Measurements from ENCODE around the gene CCNB1IP1. TPM values are rescaled to one million over a fixed set of nuclear protein-coding genes. Genes with fewer than 3 reads are reported as not detected.

CCNB1IP1 gene
- total and polyA plus RNA-seq, 2 of the 8 experiments (the other 6 are each of a cell fraction or from before 2014, with no cell fraction given) = 173 to 277 TPM

DNA sequence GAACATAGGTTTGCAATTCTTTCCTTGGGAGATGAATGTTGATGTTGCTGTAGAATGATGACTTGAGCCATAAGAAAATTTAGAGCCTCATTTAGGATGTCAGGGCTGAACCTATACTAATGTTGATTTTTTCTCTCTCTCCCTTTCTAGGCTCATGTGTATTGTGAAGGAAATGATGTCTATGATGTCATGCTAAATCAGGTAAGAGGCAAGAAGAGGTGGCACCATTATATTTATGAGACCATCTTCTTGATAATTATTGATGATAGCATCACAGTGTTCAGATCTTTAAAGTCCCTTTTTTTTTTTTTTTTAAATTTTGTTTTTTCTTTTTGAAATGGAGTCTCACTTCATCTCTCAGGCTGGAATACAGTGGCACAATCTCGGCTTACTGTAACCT, 13.6 kb upstream of the CCNB1IP1 start:
- no peaks in the 10 kb centered on the region for H3K9me3 ChIP-seq (ENCODE audit: insufficient read depth in 2 of 2, low read depth in 1 of 2, low read length in 1 of 2)
- H3K4me3 ChIP-seq (ENCODE audit: extremely low read depth in 1 of 4, insufficient read depth in 2 of 4, low read depth in 3 of 4, low read length in 4 of 4) = no peak overlapping the region
- no peaks in the 10 kb centered on the region for H4K20me1 ChIP-seq (replicated peaks in 1 of 2; ENCODE audit: control insufficient read depth in 1 of 2, insufficient read depth in 2 of 2, low read length in 2 of 2)
- H3K14ac ChIP-seq (ENCODE audit: insufficient read length) = no peak overlapping the region
- no peak overlapping the region for H3K4me2 ChIP-seq (ENCODE audit: insufficient read depth in 1 of 2, low read depth in 2 of 2, low read length in 2 of 2)
- H3K4ac ChIP-seq (replicated peaks; ENCODE audit: insufficient read length, low read depth, low read length) = no peak overlapping the region
- peaks cover 0 to 15% of the 10 kb centered on the region in 2 experiments; a peak in 2 of 4 replicates for H3K79me2 ChIP-seq (ENCODE audit: control insufficient read depth in 1 of 2, insufficient read depth in 2 of 2, low read length in 2 of 2)
- H3K23ac ChIP-seq (ENCODE audit: insufficient read length) = no peak overlapping the region
- DNase-seq (ENCODE audit: low read depth in 1 of 2, low spot score in 2 of 2) = no peak
- H3K18ac ChIP-seq (ENCODE audit: extremely low read depth, low read length) = no peak overlapping the region
- no peak overlapping the region for H2BK15ac ChIP-seq (ENCODE audit: low read length)
- H4K91ac ChIP-seq (replicated peaks; ENCODE audit: insufficient read length, low read length) = no peak overlapping the region
- H3K9ac ChIP-seq (replicated peaks in 1 of 4; ENCODE audit: extremely low read depth in 1 of 4, low read depth in 3 of 4, low read length in 3 of 4) = no peak overlapping the region
- CTCF ChIA-PET (ENCODE audit: partially characterized antibody) = interaction anchor here (1.1 kb wide), 1 partner anchor 266 kb away, joined by 4 read pairs; no protein-coding TSS in a partner anchor
- H4K5ac ChIP-seq (ENCODE audit: insufficient read length, low read depth, low read length) = no peak overlapping the region
- H3K56ac ChIP-seq (replicated peaks; ENCODE audit: insufficient read length, low read depth, low read length) = no peak overlapping the region
- H2BK20ac ChIP-seq (ENCODE audit: low read length) = no peak overlapping the region
- H2BK120ac ChIP-seq (replicated peaks; ENCODE audit: low read depth, low read length) = no peak overlapping the region
- no peaks in the 10 kb centered on the region; a peak in 1 of 7 replicates for H3K4me1 ChIP-seq (replicated peaks in 1 of 4; ENCODE audit: control insufficient read depth in 3 of 4, insufficient read depth in 4 of 4, low read length in 3 of 4)
- H2BK5ac ChIP-seq (ENCODE audit: low read depth, low read length) = no peak overlapping the region
- H3K36me3 ChIP-seq (ENCODE audit: control insufficient read depth in 2 of 4, insufficient read depth in 4 of 4, low read length in 3 of 4) = peaks cover 18 to 53% (median 29%) of the 10 kb centered on the region in 4 experiments
- H3K79me1 ChIP-seq (ENCODE audit: low read depth, low read length) = no peaks in the 10 kb centered on the region
- H3K27ac ChIP-seq (ENCODE audit: low read depth, low read length) = no peak overlapping the region
- H2BK12ac ChIP-seq (ENCODE audit: low read depth, low read length) = no peak overlapping the region
- no peaks in the 10 kb centered on the region for H3K27me3 ChIP-seq (replicated peaks in 1 of 4; ENCODE audit: control insufficient read depth in 3 of 4, extremely low read depth in 1 of 4, insufficient read depth in 3 of 4, low read length in 3 of 4)
- no peak overlapping the region for H4K8ac ChIP-seq (ENCODE audit: extremely low read depth, insufficient read depth, low read length)
- WGBS, 2 experiments (ENCODE audit: extremely low coverage in 1 of 2, insufficient coverage in 1 of 2, insufficient read length in 1 of 2, insufficient replicate concordance in 2 of 2, low coverage in 1 of 2, low lambda C conversion rate in 2 of 2, missing lambda C conversion rate in 1 of 2) = 88% methylated on average over 1 of the region's 1 CpG; no CpG with 5 or more reads in 1 of the 2 experiments
- POLR2A ChIA-PET (ENCODE audit: partially characterized antibody) = interaction anchor here (1.1 kb wide), 1 partner anchor 108 kb away, joined by 4 read pairs; the partner anchor contains the start of genes APEX1 and OSGEP
- no peak for FAIRE-seq
- peaks cover 2% of the 10 kb centered on the region; the same call in 1 of the 2 replicates for H3K23me2 ChIP-seq (ENCODE audit: low read depth, low read length)
- no peak overlapping the region for H2AFZ ChIP-seq (ENCODE audit: low read length)
- H2AK5ac ChIP-seq (ENCODE audit: low read depth, low read length) = no peak overlapping the region
- TF ChIP-seq SRF (IDR thresholded peaks at IDR 0.05; ENCODE audit: low read depth, low read length) = no peak
- no peak for TF ChIP-seq CBX8 (IDR thresholded peaks at IDR 0.05; ENCODE audit: borderline replicate concordance, low read depth, low read length)
- TF ChIP-seq KDM5A (IDR thresholded peaks at IDR 0.05; ENCODE audit: low read length) = no peak
- no peak for TF ChIP-seq RFX5 (IDR thresholded peaks at IDR 0.05; ENCODE audit: borderline replicate concordance, low read depth, low read length)
- no peak for TF ChIP-seq EZH2 (IDR thresholded peaks at IDR 0.05; ENCODE audit: low read depth, low read length, severe bottlenecking)
- TF ChIP-seq POLR2A (IDR thresholded peaks at IDR 0.05; ENCODE audit: control extremely low read depth in 1 of 2, low read depth in 2 of 2, low read length in 2 of 2) = no peak
- TF ChIP-seq E2F6 (IDR thresholded peaks at IDR 0.05) = no peak
- no peak for TF ChIP-seq SIRT6 (IDR thresholded peaks at IDR 0.05; ENCODE audit: low read length)
- TF ChIP-seq GABPA (IDR thresholded peaks at IDR 0.05; ENCODE audit: borderline replicate concordance, insufficient read depth, low read length) = no peak
- no peak for TF ChIP-seq TBP (IDR thresholded peaks at IDR 0.05; ENCODE audit: low read depth, low read length)
- TF ChIP-seq FOSL1 (IDR thresholded peaks at IDR 0.05; ENCODE audit: insufficient read depth, low read depth, low read length) = no peak
- TF ChIP-seq SP2 (IDR thresholded peaks at IDR 0.05; ENCODE audit: low read length) = no peak
- TF ChIP-seq SP4 (IDR thresholded peaks at IDR 0.05; ENCODE audit: low read length) = no peak
- TF ChIP-seq TAF7 (optimal IDR thresholded peaks at IDR 0.05; ENCODE audit: borderline replicate concordance, low read depth, low read length) = no peak
- TF ChIP-seq SIX5 (IDR thresholded peaks at IDR 0.05; ENCODE audit: low read depth, low read length) = no peak
